Cardiac muscle cell (in vitro differentiated cells and primary cell): Measurements from ENCODE around the gene FSIP1. TPM values are rescaled to one million over a fixed set of nuclear protein-coding genes. Genes with fewer than 3 reads are reported as not detected.

Source experiments
- DNase-seq, 2 donors: peaks; one replicate each; pipeline versions ENCODE4 v3.0.0 to v3.0.0-alpha.2; 2010 to 2017; ENCODE audit warnings: low read depth in 1 of 2, low spot score in 1 of 2
- H3K27ac ChIP-seq: fragments of 200-600 bp; sonication (generic); 2 replicates; pipeline ENCODE4 v1.5.1; 2016
- H3K27me3 ChIP-seq: fragments of 200-600 bp; sonication (generic); 2 replicates; pipeline ENCODE4 v1.6.0; 2016; ENCODE audit warnings: control low read depth
- H3K36me3 ChIP-seq: fragments of 200-600 bp; sonication (generic); 2 replicates; pipeline ENCODE4 v1.5.1; 2016; ENCODE audit warnings: control low read depth
- H3K4me1 ChIP-seq: fragments of 200-600 bp; sonication (generic); 2 replicates; pipeline ENCODE4 v1.8.1; 2017; ENCODE audit warnings: low read depth, mild to moderate bottlenecking, mixed run types
- H3K4me3 ChIP-seq: fragments of 200-600 bp; sonication (generic); 2 replicates; pipeline ENCODE4 v1.5.1; 2016; ENCODE audit warnings: mild to moderate bottlenecking
- H3K9me3 ChIP-seq: fragments of 200-600 bp; sonication (generic); 2 replicates; pipeline ENCODE4 v1.5.1; 2017; ENCODE audit warnings: low read depth, mild to moderate bottlenecking, control low read depth
- CTCF ChIP-seq: IDR thresholded peaks from 2 replicates; pipeline ENCODE4 v1.5.1; 2012; ENCODE audit warnings: low read depth, mild to moderate bottlenecking, low read length
- polyA plus RNA-seq: library from polyadenylated mRNA; unstranded; fragments of >200 nt; fragmentation: Nextera tagmentation; extraction: Ambion mirVana; gene quantifications from 2 replicates; pipeline ENCODE4 v1.2.1, GENCODE V29; 2016
- total RNA-seq: library from RNA; depleted of rRNA; stranded (reverse); fragments of >200 nt; gene quantifications from 2 replicates; pipeline ENCODE4 v1.2.3, GENCODE V29; 2016

Gene FSIP1
- total and polyA plus RNA-seq, 2 experiments from 2014 or later = 0.15 to 0.33 TPM

GRCh38 chr15:39598186-39598850 lies 184.3 kb downstream of the FSIP1 start:
- Histone ChIP-seq H3K9me3 (no peaks in the 10 kb centered on the region), H3K36me3 (peaks cover 36% of the 10 kb centered on the region), H3K4me1 (peaks cover 3% of the 10 kb centered on the region), H3K27ac (peak overlapping the region; percentile 48), H3K27me3 (no peaks in the 10 kb centered on the region), H3K4me3 (no peak overlapping the region)
- peak in 1 of 2 donors; percentile 59 for DNase-seq
- TF ChIP-seq CTCF = no peak

- peak in 1 of 2 donors; percentile 65 for DNase-seq
- Histone ChIP-seq H3K27me3 (no peaks in the 10 kb centered on the region), H3K36me3 (peaks cover 41% of the 10 kb centered on the region), H3K4me3 (no peak overlapping the region), H3K27ac (peak overlapping the region; percentile 48), H3K9me3 (no peaks in the 10 kb centered on the region), H3K4me1 (peaks cover 3% of the 10 kb centered on the region)
- no peak for TF ChIP-seq CTCF
Observed at GRCh38 chr15:39597751-39598185, 184.9 kb downstream of the FSIP1 start.

GRCh38 chr15:39597336-39597735 lies 185.3 kb downstream of the FSIP1 start:
- Histone ChIP-seq H3K4me3 (no peak overlapping the region), H3K9me3 (no peaks in the 10 kb centered on the region), H3K27me3 (no peaks in the 10 kb centered on the region), H3K27ac (no peak overlapping the region), H3K4me1 (peaks cover 3% of the 10 kb centered on the region), H3K36me3 (peaks cover 44% of the 10 kb centered on the region)
- no peak for TF ChIP-seq CTCF
- no peak for DNase-seq

- DNase-seq = peak in 1 of 2 donors; percentile 34
- H3K9me3 ChIP-seq = no peaks in the 10 kb centered on the region
- H3K4me1 ChIP-seq = peaks cover 3% of the 10 kb centered on the region
- H3K4me3 ChIP-seq = no peak overlapping the region
- peaks cover 52% of the 10 kb centered on the region for H3K36me3 ChIP-seq
- H3K27ac ChIP-seq = peak overlapping the region; percentile 40
- H3K27me3 ChIP-seq = no peaks in the 10 kb centered on the region
- TF ChIP-seq CTCF = no peak
Observed at GRCh38 chr15:39596358-39597051, 186.1 kb downstream of the FSIP1 start.

- no peaks in the 10 kb centered on the region for H3K27me3 ChIP-seq
- TF ChIP-seq CTCF = no peak
- peak in 1 of 2 donors; percentile 30 for DNase-seq
- peak overlapping the region; percentile 21 for H3K27ac ChIP-seq
- H3K9me3 ChIP-seq = no peaks in the 10 kb centered on the region
- H3K4me3 ChIP-seq = no peak overlapping the region
- H3K4me1 ChIP-seq = peaks cover 3% of the 10 kb centered on the region
- H3K36me3 ChIP-seq = peaks cover 61% of the 10 kb centered on the region
Observed at GRCh38 chr15:39595338-39596221, 187.1 kb downstream of the FSIP1 start.
